HL-60 (cell line): ENCODE data around the gene OGDH.

Experiments used
- DNase-seq, 2 experiments: peaks; one replicate each; pipeline ENCODE4 v3.0.0-alpha.2; 2010 to 2020; ENCODE audit warnings: low read depth in 1 of 2, low spot score in 1 of 2
- H3K27ac ChIP-seq: fragments of 250-450 bp; sonication (Bioruptor Pico); replicated peaks from 2 replicates; pipeline ENCODE4 v1.5.1; 2020; ENCODE audit warnings: mild to moderate bottlenecking, moderate library complexity
- H3K27me3 ChIP-seq: fragments of 250-450 bp; sonication (Bioruptor Pico); 2 replicates; pipeline ENCODE4 v1.5.1; 2021; ENCODE audit warnings: mild to moderate bottlenecking, moderate library complexity; ENCODE audit not compliant: insufficient read depth, poor library complexity, severe bottlenecking
- H3K4me3 ChIP-seq: replicated peaks from 2 replicates; pipeline ENCODE4 v1.5.1; 2011; ENCODE audit warnings: mild to moderate bottlenecking, control low read depth, low read length; ENCODE audit not compliant: insufficient read depth
- GABPA ChIP-seq: IDR thresholded peaks from 2 replicates; pipeline ENCODE4 v1.6.1; 2012; ENCODE audit warnings: low read depth
- POLR2AphosphoS5 ChIP-seq: IDR thresholded peaks from 2 replicates; pipeline ENCODE4 v1.6.1; 2012; ENCODE audit warnings: low read depth
- REST ChIP-seq: IDR thresholded peaks from 2 replicates; pipeline ENCODE4 v1.6.1; 2012; ENCODE audit warnings: low read depth; ENCODE audit not compliant: insufficient replicate concordance
- SPI1 ChIP-seq: IDR thresholded peaks from 2 replicates; pipeline ENCODE4 v1.6.1; 2012; ENCODE audit warnings: low read depth, mild to moderate bottlenecking, borderline replicate concordance
- TF ChIP-seq, protein P1 (sequence below): IDR thresholded peaks from one replicate; pipeline ENCODE4 v1.5.1; 2011; ENCODE audit warnings: low read length, control low read depth, inconsistent platforms; ENCODE audit not compliant: insufficient read depth

OGDH gene

DNA sequence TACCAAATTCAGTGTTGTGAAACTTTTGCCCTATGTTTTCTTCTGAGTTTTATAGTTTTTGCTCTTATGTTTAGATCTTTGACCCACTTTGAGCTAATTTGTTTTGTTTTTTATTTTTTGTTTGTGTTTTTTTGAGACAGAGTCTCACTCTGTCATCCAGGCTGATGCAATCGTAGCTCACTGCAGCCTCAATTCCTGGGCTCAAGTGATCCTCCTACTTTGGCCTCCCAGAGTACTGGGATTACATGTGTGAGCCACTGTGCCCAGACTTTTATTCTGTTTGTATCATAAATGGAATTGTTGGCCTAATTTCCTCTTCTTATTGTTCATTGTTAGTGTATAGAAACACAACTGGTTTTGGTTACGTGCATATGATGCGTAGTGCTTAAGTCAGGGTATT is 99.0 kb downstream of the OGDH start:
- Histone ChIP-seq H3K27me3 (no peaks in the 10 kb centered on the region), H3K4me3 (no peak overlapping the region), H3K27ac (no peak overlapping the region)
- DNase-seq = no peak
- TF ChIP-seq GABPA (no peak), SPI1 (no peak), POLR2AphosphoS5 (no peak), REST (no peak)
- TF ChIP-seq, protein P1, sequence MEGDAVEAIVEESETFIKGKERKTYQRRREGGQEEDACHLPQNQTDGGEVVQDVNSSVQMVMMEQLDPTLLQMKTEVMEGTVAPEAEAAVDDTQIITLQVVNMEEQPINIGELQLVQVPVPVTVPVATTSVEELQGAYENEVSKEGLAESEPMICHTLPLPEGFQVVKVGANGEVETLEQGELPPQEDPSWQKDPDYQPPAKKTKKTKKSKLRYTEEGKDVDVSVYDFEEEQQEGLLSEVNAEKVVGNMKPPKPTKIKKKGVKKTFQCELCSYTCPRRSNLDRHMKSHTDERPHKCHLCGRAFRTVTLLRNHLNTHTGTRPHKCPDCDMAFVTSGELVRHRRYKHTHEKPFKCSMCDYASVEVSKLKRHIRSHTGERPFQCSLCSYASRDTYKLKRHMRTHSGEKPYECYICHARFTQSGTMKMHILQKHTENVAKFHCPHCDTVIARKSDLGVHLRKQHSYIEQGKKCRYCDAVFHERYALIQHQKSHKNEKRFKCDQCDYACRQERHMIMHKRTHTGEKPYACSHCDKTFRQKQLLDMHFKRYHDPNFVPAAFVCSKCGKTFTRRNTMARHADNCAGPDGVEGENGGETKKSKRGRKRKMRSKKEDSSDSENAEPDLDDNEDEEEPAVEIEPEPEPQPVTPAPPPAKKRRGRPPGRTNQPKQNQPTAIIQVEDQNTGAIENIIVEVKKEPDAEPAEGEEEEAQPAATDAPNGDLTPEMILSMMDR = no peak

DNA sequence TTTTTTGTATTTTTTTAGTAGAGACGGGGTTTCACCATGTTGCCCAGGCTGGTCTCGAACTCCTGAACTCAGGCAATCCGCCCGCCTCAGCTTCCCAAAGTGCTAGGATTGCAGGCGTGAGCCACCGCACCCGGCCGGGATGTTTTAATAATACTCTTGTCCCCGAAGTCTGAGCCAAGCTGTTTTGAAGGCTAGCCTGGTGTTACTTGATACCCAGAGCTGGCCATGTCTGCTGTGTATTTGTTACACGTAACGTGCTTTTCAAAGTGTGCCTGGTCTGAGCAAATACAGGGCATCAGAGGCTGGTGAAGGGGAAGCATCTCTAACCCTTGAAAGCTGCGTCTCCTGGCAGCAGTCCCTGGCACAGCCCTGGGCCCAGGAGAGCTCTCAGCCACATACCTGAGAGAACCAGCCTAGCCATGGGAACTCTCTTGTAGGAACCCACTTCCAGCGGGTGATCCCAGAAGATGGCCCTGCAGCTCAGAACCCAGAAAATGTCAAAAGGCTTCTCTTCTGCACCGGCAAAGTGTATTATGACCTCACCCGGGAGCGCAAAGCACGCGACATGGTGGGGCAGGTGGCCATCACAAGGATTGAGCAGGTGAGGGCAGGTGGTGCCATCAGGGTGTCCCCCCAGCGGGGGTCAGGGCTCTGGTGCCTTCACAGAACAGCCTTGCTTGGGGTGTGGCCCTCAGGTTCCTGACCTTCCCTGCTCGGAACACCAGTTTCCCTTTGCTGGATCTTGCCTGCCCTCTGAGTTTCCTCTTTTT is 100.5 kb downstream of the OGDH start:
- no peak overlapping the region for H3K4me3 ChIP-seq
- no peak overlapping the region for H3K27ac ChIP-seq
- no peaks in the 10 kb centered on the region for H3K27me3 ChIP-seq
- DNase-seq = no peak
- TF ChIP-seq, protein P1 = no peak
- TF ChIP-seq GABPA (no peak), POLR2AphosphoS5 (no peak)

GRCh38 chr7:44707558-44708230 is 101.3 kb downstream of the OGDH start:
- no peaks in the 10 kb centered on the region for H3K27me3 ChIP-seq
- H3K4me3 ChIP-seq = no peak overlapping the region
- no peak for DNase-seq
- no peak for TF ChIP-seq GABPA
- no peak for TF ChIP-seq POLR2AphosphoS5
- no peak for TF ChIP-seq REST
- TF ChIP-seq, protein P1 = no peak
- no peak for TF ChIP-seq SPI1
- H3K27ac ChIP-seq = no peak overlapping the region
